SH-SY5Y (cell line): ENCODE results near the gene RTL9.

Experiments
- GATA2 ChIP-seq: IDR thresholded peaks from 2 replicates; pipeline ENCODE4 v1.6.1; 2011; ENCODE audit warnings: mild to moderate bottlenecking, low read depth, low read length
- GATA3 ChIP-seq: IDR thresholded peaks from 2 replicates; pipeline ENCODE4 v1.6.1; 2011; ENCODE audit warnings: low read depth, mild to moderate bottlenecking, low read length, moderate library complexity

DNA sequence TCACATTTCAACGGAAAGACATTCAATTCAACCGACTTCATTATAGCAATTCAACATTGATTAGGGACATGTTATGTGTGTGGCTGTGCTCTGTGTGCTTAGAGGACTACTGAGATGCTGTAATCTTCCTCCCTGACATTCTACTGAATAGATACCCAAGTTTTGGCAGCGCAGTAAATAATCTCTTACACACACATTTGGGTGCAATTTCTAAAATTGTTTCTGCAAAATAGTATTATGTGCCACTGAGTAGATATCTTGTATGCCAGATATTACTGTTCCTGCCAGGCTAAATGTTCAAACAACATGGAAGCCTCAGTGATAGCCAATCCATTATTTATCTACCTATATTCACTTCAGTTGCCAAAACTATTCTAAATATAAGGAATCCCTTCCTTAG, 41.3 kb downstream of the RTL9 start:
- no peak for TF ChIP-seq GATA2
- TF ChIP-seq GATA3: no peak
